Measurements from ENCODE around the gene NR4A3.
A peak's percentile ranks its signal among the peaks of the same experiment; 100 is the strongest.

GRCh38 chr9:99809586-99810319 lies 11.9 kb upstream of the NR4A3 start:
- TF ChIP-seq, protein P1, sequence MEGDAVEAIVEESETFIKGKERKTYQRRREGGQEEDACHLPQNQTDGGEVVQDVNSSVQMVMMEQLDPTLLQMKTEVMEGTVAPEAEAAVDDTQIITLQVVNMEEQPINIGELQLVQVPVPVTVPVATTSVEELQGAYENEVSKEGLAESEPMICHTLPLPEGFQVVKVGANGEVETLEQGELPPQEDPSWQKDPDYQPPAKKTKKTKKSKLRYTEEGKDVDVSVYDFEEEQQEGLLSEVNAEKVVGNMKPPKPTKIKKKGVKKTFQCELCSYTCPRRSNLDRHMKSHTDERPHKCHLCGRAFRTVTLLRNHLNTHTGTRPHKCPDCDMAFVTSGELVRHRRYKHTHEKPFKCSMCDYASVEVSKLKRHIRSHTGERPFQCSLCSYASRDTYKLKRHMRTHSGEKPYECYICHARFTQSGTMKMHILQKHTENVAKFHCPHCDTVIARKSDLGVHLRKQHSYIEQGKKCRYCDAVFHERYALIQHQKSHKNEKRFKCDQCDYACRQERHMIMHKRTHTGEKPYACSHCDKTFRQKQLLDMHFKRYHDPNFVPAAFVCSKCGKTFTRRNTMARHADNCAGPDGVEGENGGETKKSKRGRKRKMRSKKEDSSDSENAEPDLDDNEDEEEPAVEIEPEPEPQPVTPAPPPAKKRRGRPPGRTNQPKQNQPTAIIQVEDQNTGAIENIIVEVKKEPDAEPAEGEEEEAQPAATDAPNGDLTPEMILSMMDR (IDR thresholded peaks at IDR 0.05 in 2 of 3, conservative IDR thresholded peaks at IDR 0.05 in 1 of 3; ENCODE audit: borderline replicate concordance in 1 of 3, insufficient read depth in 1 of 3, low read depth in 2 of 3, low read length in 2 of 3) = no peak
- no peak for TF ChIP-seq RAD21 (IDR thresholded peaks at IDR 0.05; ENCODE audit: low read depth)
- no peak for TF ChIP-seq POLR2A (IDR thresholded peaks at IDR 0.05; ENCODE audit: borderline replicate concordance, extremely low read depth, insufficient read depth, insufficient read length)
- no peak for TF ChIP-seq EZH2 (IDR thresholded peaks at IDR 0.05)
- TF ChIP-seq REST (IDR thresholded peaks at IDR 0.05; ENCODE audit: low read depth) = no peak
- TF ChIP-seq, protein P2, sequence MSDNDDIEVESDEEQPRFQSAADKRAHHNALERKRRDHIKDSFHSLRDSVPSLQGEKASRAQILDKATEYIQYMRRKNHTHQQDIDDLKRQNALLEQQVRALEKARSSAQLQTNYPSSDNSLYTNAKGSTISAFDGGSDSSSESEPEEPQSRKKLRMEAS (IDR thresholded peaks at IDR 0.05) = no peak
- no peak for TF ChIP-seq CEBPB (IDR thresholded peaks at IDR 0.05; ENCODE audit: low read depth)
- no peak for TF ChIP-seq POLR2AphosphoS5 (IDR thresholded peaks at IDR 0.05; ENCODE audit: low read depth, low read length)
- TF ChIP-seq, protein P3, sequence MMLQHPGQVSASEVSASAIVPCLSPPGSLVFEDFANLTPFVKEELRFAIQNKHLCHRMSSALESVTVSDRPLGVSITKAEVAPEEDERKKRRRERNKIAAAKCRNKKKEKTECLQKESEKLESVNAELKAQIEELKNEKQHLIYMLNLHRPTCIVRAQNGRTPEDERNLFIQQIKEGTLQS (IDR thresholded peaks at IDR 0.05) = no peak
- TF ChIP-seq ZNF274 (IDR thresholded peaks at IDR 0.05; ENCODE audit: low read depth, low read length) = no peak
- no peak for TF ChIP-seq YY1 (IDR thresholded peaks at IDR 0.05; ENCODE audit: extremely low read depth, insufficient replicate concordance, low read depth, low read length)
- TF ChIP-seq JUND (IDR thresholded peaks at IDR 0.05) = 0 out of 2 replicates have a peak, but pooled peaks have one; percentile 10

Measured in HCT116 (cell line).